ENCODE data around the gene FHIT.

FHIT gene

DNA sequence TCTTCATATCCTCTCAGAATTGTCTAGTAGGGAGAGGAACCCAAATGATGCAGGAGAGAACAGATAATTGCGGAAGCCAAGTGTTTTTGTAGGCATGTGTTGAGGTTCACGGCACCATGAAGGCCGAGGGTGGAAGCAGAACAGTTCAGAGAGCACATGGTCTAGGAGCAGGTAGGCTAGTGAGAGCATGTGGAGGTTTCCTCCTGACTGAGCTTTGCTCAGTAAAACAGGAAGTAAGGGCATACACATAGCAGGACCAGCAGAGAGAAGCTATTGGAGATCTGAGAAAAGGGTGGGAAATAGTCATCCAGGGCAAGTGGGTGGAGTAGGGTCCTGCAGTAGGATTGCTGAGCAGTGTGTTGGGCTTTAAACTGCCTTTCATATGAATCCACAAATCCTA is 491.1 kb downstream of the FHIT start:
- Histone ChIP-seq H3K4me1 (no peaks in the 10 kb centered on the region; the same call in none of the 2 replicates), H3K36me3 (no peaks in the 10 kb centered on the region), H3K27me3 (no peaks in the 10 kb centered on the region), H3K4me3 (ENCODE audit: low read depth, low read length) (no peak overlapping the region), H3K9me3 (no peaks in the 10 kb centered on the region)
- TF ChIP-seq, protein P1, sequence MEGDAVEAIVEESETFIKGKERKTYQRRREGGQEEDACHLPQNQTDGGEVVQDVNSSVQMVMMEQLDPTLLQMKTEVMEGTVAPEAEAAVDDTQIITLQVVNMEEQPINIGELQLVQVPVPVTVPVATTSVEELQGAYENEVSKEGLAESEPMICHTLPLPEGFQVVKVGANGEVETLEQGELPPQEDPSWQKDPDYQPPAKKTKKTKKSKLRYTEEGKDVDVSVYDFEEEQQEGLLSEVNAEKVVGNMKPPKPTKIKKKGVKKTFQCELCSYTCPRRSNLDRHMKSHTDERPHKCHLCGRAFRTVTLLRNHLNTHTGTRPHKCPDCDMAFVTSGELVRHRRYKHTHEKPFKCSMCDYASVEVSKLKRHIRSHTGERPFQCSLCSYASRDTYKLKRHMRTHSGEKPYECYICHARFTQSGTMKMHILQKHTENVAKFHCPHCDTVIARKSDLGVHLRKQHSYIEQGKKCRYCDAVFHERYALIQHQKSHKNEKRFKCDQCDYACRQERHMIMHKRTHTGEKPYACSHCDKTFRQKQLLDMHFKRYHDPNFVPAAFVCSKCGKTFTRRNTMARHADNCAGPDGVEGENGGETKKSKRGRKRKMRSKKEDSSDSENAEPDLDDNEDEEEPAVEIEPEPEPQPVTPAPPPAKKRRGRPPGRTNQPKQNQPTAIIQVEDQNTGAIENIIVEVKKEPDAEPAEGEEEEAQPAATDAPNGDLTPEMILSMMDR (IDR thresholded peaks at IDR 0.05; ENCODE audit: low read depth, low read length): no peak
- no peak for DNase-seq

GRCh38 chr3:60759439-60759838 is 491.8 kb downstream of the FHIT start:
- Histone ChIP-seq H3K9me3 (no peaks in the 10 kb centered on the region), H3K4me1 (no peaks in the 10 kb centered on the region; the same call in none of the 2 replicates), H3K36me3 (no peaks in the 10 kb centered on the region), H3K27me3 (no peaks in the 10 kb centered on the region), H3K4me3 (ENCODE audit: low read depth, low read length) (no peak overlapping the region)
- TF ChIP-seq, protein P1 (IDR thresholded peaks at IDR 0.05; ENCODE audit: low read depth, low read length): no peak
- no peak for DNase-seq

DNA sequence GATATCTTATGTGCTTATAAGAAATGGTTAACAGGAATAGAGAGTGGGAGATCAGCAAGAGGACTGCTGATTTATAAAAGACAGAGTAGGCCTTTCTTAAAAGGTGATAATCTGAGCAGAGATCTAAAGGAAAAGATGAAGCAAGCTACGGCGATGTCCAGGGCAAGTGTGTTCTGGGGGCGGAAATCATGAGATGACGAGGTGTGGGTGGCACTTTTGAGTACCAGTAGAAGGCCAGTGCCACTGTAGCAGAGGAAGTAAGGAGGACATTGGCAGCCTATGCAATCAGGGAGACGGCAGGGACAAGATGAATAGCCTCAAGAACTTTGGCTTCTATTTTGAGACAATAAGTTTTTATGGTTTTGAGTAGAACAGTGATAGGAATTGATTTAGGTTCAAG is 492.4 kb downstream of the FHIT start:
- Histone ChIP-seq H3K4me1 (no peaks in the 10 kb centered on the region; the same call in none of the 2 replicates), H3K36me3 (no peaks in the 10 kb centered on the region), H3K9me3 (no peaks in the 10 kb centered on the region), H3K4me3 (ENCODE audit: low read depth, low read length) (no peak overlapping the region), H3K27me3 (no peaks in the 10 kb centered on the region)
- DNase-seq: no peak
- TF ChIP-seq, protein P1 (IDR thresholded peaks at IDR 0.05; ENCODE audit: low read depth, low read length): no peak

GRCh38 chr3:60758171-60758570 is 493.1 kb downstream of the FHIT start:
- H3K4me3 ChIP-seq (ENCODE audit: low read depth, low read length): no peak overlapping the region
- TF ChIP-seq, protein P1 (IDR thresholded peaks at IDR 0.05; ENCODE audit: low read depth, low read length): no peak
- H3K27me3 ChIP-seq: no peaks in the 10 kb centered on the region
- no peaks in the 10 kb centered on the region for H3K36me3 ChIP-seq
- no peaks in the 10 kb centered on the region; the same call in none of the 2 replicates for H3K4me1 ChIP-seq
- H3K9me3 ChIP-seq: no peaks in the 10 kb centered on the region
- no peak for DNase-seq

DNA sequence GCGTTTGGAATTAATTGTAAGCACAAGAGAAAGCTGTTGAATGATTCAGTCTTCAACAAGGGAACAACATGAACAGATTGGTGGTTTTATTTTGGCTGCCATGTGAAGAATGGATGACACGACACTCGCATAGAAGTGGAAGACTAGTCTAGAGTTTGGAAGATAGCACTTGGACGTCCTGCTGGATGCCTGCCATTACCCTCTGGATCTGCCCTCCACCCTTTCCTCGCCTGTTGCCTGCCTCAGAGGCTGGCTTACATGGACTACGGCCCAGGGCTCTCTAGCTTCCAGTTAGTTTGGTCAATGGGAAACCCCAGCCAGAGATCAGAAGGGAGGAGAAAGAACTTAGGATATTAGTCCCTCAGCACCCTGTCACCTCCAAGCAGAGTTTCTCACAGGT is 493.5 kb downstream of the FHIT start:
- TF ChIP-seq, protein P1 (IDR thresholded peaks at IDR 0.05; ENCODE audit: low read depth, low read length): no peak
- H3K4me1 ChIP-seq: no peaks in the 10 kb centered on the region; the same call in none of the 2 replicates

GRCh38 chr3:60756241-60757030 is 494.8 kb downstream of the FHIT start:
- DNase-seq: no peak
- Histone ChIP-seq H3K4me3 (ENCODE audit: low read depth, low read length) (no peak overlapping the region), H3K27me3 (no peaks in the 10 kb centered on the region), H3K4me1 (no peaks in the 10 kb centered on the region; the same call in 1 of the 2 replicates), H3K9me3 (no peaks in the 10 kb centered on the region), H3K36me3 (no peaks in the 10 kb centered on the region)
- TF ChIP-seq, protein P1 (IDR thresholded peaks at IDR 0.05; ENCODE audit: low read depth, low read length): no peak

More for the DNA sequence above, 493.5 kb downstream of the FHIT start:
- Histone ChIP-seq H3K36me3 (no peaks in the 10 kb centered on the region), H3K4me3 (ENCODE audit: low read depth, low read length) (no peak overlapping the region), H3K27me3 (no peaks in the 10 kb centered on the region), H3K9me3 (no peaks in the 10 kb centered on the region)
- no peak for DNase-seq
